ENCODE data around the gene ALB.

Gene ALB

DNA sequence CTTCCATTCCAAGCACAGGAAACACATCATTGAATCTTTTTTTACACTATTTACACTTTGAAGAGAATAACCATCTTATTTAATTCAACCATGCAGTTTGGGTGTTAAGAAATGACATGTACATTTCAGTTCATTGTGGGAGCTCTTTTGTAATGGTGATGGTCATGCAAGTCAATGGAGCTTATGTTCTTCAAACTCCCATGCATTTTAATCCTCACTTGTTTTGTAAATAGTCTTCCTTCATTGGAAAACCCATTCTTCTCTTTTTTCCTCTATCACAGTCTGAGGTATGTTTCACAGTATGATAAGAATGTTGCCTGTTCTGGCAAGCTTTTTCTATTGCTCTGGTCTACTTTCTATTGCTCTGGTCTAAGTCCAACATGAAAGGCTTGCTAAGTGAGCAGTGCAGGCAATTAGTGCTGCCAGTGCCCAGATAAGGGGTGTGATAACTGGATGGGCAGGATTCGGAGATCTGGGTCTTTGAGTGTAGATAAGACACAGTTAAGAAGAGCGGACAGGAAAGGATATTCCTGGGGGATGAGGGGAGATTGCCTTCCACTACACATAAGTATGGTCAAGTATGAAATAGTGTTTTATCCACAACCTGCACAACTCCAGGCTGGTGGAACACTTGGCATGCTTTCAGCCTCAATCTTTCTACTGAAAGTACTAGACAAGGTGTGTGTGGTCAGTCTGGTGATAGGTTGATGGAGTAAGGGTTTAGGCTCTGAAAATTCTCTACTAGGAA is 49.0 kb downstream of the ALB start:
- Histone ChIP-seq H3K4me1 (ENCODE audit: insufficient read depth, low read length) (peaks cover 10% of the 10 kb centered on the region), H3K4me3 (ENCODE audit: low read length) (no peak overlapping the region), H3K9me3 (ENCODE audit: low read length) (no peaks in the 10 kb centered on the region), H2AFZ (ENCODE audit: low read depth, low read length) (no peak overlapping the region), H3K36me3 (ENCODE audit: insufficient read depth, low read length) (no peaks in the 10 kb centered on the region), H3K27me3 (ENCODE audit: insufficient read depth, low read length) (no peaks in the 10 kb centered on the region)

DNA sequence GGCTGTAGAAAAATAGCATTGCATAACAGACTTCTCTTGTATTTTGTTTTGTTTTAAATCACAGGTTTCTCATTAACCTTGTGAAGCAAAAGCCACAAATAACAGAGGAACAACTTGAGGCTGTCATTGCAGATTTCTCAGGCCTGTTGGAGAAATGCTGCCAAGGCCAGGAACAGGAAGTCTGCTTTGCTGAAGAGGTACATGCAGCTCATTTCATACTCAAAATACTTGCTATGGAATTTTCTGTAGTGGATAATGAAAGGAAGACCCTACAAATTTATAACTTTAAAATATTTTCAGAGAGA is 49.6 kb downstream of the ALB start:
- Histone ChIP-seq H3K36me3 (ENCODE audit: insufficient read depth, low read length) (no peaks in the 10 kb centered on the region), H3K4me3 (ENCODE audit: low read length) (no peak overlapping the region), H3K27me3 (ENCODE audit: insufficient read depth, low read length) (no peaks in the 10 kb centered on the region), H3K4me1 (ENCODE audit: insufficient read depth, low read length) (peaks cover 10% of the 10 kb centered on the region), H2AFZ (ENCODE audit: low read depth, low read length) (no peak overlapping the region), H3K9me3 (ENCODE audit: low read length) (no peaks in the 10 kb centered on the region)

DNA sequence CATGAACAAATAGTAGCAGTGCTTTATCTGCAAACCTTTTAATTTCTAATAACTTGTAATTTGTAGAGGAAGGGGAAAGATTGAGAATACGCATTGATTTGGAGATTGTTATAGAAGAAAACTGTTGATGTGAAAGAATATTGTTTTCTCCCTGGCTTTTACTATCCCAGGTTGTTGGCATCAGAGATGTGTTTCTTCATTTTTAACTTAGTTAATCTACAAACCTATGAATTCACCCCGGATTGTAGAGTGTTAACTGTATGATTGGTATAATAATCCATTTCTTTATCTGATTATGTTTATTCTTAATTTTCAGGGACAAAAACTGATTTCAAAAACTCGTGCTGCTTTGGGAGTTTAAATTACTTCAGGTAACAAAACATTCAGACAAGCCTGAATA is 50.8 kb downstream of the ALB start:
- no peak overlapping the region for H3K4me3 ChIP-seq (ENCODE audit: low read length)
- H2AFZ ChIP-seq (ENCODE audit: low read depth, low read length): no peak overlapping the region
- no peaks in the 10 kb centered on the region for H3K27me3 ChIP-seq (ENCODE audit: insufficient read depth, low read length)
- peaks cover 8% of the 10 kb centered on the region for H3K4me1 ChIP-seq (ENCODE audit: insufficient read depth, low read length)
- H3K9me3 ChIP-seq (ENCODE audit: low read length): no peaks in the 10 kb centered on the region
- H3K36me3 ChIP-seq (ENCODE audit: insufficient read depth, low read length): no peaks in the 10 kb centered on the region

- H3K27me3 ChIP-seq (ENCODE audit: insufficient read depth, low read length): no peaks in the 10 kb centered on the region
- H2AFZ ChIP-seq (ENCODE audit: low read depth, low read length): no peak overlapping the region
- H3K4me1 ChIP-seq (ENCODE audit: insufficient read depth, low read length): no peaks in the 10 kb centered on the region
- no peaks in the 10 kb centered on the region for H3K9me3 ChIP-seq (ENCODE audit: low read length)
- no peaks in the 10 kb centered on the region for H3K36me3 ChIP-seq (ENCODE audit: insufficient read depth, low read length)
- H3K4me3 ChIP-seq (ENCODE audit: low read length): no peak overlapping the region
Observed at GRCh38 chr4:73456177-73457022, 52.3 kb downstream of the ALB start.

DNA sequence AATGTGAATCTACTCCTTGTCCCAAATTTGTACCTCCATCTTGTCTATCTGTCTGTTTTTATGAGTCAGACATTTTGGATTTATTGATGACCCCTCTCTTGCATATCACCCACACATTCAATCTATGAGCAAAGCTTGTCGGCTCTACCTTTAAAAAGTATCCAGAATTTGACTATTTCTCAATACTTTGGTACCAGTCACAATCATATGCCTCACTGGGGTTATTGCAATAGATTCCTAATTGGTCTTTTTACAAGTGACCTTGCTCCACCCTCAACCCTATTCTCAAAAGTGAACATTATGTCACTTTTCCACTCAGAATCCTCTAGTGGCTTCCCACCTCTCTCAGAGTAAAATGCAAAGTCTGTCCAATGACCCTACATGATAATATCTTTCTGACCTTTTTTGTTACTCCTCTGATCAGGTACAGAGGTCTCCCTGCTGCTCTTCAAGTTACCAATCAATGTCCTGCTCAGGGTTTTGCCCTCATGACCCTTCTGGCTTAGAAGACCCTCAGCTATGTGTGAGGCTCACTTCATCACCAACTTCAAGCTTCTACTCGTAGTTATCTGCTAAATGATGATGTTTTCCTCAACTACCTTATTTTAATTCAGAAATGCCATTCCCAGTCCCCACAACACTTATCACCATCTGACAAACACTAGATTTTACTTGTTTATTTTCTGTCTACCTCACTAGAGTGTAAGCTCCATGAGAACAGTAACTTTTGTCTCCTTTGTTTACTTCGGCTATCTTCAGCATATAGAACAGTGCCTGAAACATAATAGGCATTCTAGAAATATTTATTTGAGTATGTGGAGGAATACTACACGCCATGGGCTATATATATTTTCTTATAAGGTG is 54.3 kb downstream of the ALB start:
- H3K36me3 ChIP-seq (ENCODE audit: insufficient read depth, low read length): no peaks in the 10 kb centered on the region
- no peak overlapping the region for H3K4me3 ChIP-seq (ENCODE audit: low read length)
- no peaks in the 10 kb centered on the region for H3K4me1 ChIP-seq (ENCODE audit: insufficient read depth, low read length)
- no peaks in the 10 kb centered on the region for H3K9me3 ChIP-seq (ENCODE audit: low read length)
- no peak overlapping the region for H2AFZ ChIP-seq (ENCODE audit: low read depth, low read length)
- H3K27me3 ChIP-seq (ENCODE audit: insufficient read depth, low read length): no peaks in the 10 kb centered on the region

- Histone ChIP-seq H3K27me3 (ENCODE audit: insufficient read depth, low read length) (no peaks in the 10 kb centered on the region), H3K4me3 (ENCODE audit: low read length) (no peak overlapping the region), H3K9me3 (ENCODE audit: low read length) (no peaks in the 10 kb centered on the region), H3K4me1 (ENCODE audit: insufficient read depth, low read length) (no peaks in the 10 kb centered on the region), H3K36me3 (ENCODE audit: insufficient read depth, low read length) (no peaks in the 10 kb centered on the region), H2AFZ (ENCODE audit: low read depth, low read length) (no peak overlapping the region)
Observed at GRCh38 chr4:73459048-73459421, 54.9 kb downstream of the ALB start.

- peaks cover 3% of the 10 kb centered on the region for H3K4me1 ChIP-seq (ENCODE audit: insufficient read depth, low read length)
- no peaks in the 10 kb centered on the region for H3K9me3 ChIP-seq (ENCODE audit: low read length)
- no peaks in the 10 kb centered on the region for H3K36me3 ChIP-seq (ENCODE audit: insufficient read depth, low read length)
- H3K4me3 ChIP-seq (ENCODE audit: low read length): no peak overlapping the region
- no peak overlapping the region for H2AFZ ChIP-seq (ENCODE audit: low read depth, low read length)
- H3K27me3 ChIP-seq (ENCODE audit: insufficient read depth, low read length): no peaks in the 10 kb centered on the region
Observed at GRCh38 chr4:73460913-73461522, 56.9 kb downstream of the ALB start.

- no peaks in the 10 kb centered on the region for H3K9me3 ChIP-seq (ENCODE audit: low read length)
- no peaks in the 10 kb centered on the region for H3K27me3 ChIP-seq (ENCODE audit: insufficient read depth, low read length)
Observed at GRCh38 chr4:73468170-73468569, 64.1 kb downstream of the ALB start.

DNA sequence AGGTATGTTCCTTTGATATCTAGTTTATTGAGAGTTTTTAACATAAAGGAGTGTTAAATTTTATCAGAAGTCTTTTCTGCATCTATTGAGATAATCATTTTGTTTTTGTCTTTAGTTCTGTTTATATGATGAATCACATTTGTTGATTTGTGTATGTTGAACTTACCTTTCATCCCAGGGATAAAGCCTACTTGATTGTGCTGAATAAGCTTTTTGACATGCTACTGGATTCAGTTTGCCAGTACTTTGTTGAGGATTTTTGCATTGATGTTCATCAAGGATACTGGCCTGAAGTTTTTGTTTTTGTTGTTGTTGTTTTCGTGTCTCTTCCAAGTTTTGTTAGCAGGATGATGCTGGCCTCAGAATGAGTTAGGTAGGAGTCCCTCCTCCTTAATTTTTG is 66.6 kb downstream of the ALB start:
- no peaks in the 10 kb centered on the region for H3K36me3 ChIP-seq (ENCODE audit: insufficient read depth, low read length)
- peaks cover 4% of the 10 kb centered on the region for H3K4me1 ChIP-seq (ENCODE audit: insufficient read depth, low read length)
- H3K9me3 ChIP-seq (ENCODE audit: low read length): peaks cover 2% of the 10 kb centered on the region
- no peak overlapping the region for H3K4me3 ChIP-seq (ENCODE audit: low read length)
- no peaks in the 10 kb centered on the region for H3K27me3 ChIP-seq (ENCODE audit: insufficient read depth, low read length)
- H2AFZ ChIP-seq (ENCODE audit: low read depth, low read length): no peak overlapping the region

More at GRCh38 chr4:73468170-73468569, 64.1 kb downstream of the ALB start:
- H3K4me1 ChIP-seq (ENCODE audit: insufficient read depth, low read length): peaks cover 4% of the 10 kb centered on the region
- no peaks in the 10 kb centered on the region for H3K36me3 ChIP-seq (ENCODE audit: insufficient read depth, low read length)
- no peak overlapping the region for H2AFZ ChIP-seq (ENCODE audit: low read depth, low read length)
- H3K4me3 ChIP-seq (ENCODE audit: low read length): no peak overlapping the region
